Omental fat pad (tissue), 4 donors: Measurements from ENCODE around the gene ZFP64. TPM values are rescaled to one million over a fixed set of nuclear protein-coding genes. Genes with fewer than 3 reads are reported as not detected.
"Not testable (repeated sequence)": the region's sequence is repeated elsewhere in the genome, so short reads cannot be mapped to it uniquely, and the experiment has no call there.

ENCODE experiments used
- ATAC-seq: fragments of 150-250 bp; one replicate; pipeline ENCODE4 v1.9.1; 2016; ENCODE audit warnings: mild to moderate bottlenecking, moderate library complexity; ENCODE audit not compliant: low FRiP score
- DNase-seq: peaks from one replicate; pipeline ENCODE4 v3.0.0-alpha.2; 2019; ENCODE audit warnings: low spot score
- CTCF ChIP-seq, 3 donors: fragments of 450-650 bp; IDR thresholded peaks; one replicate each; pipeline ENCODE4 v1.5.1; 2016 to 2017; ENCODE audit warnings: antibody characterized with exemption in 3 of 3, mild to moderate bottlenecking in 3 of 3, moderate library complexity in 2 of 3
- total RNA-seq, 4 donors: library from RNA; depleted of rRNA; stranded (reverse); fragments of >200 nt; gene quantifications; one replicate each; pipeline ENCODE4 v1.1.0, GENCODE V29; 2016

Gene ZFP64
- total RNA-seq, 4 donors from 2014 or later: 7.1 to 9.3 (median 9.3) TPM

GRCh38 chr20:52150440-52151258, 40.9 kb downstream of the ZFP64 start:
- TF ChIP-seq CTCF (IDR thresholded peaks at IDR 0.05): peak in 1 of 3 donors; percentile 30
- ATAC-seq (no peak), DNase-seq (no peak)

- no peak for ATAC-seq
- no peak for TF ChIP-seq CTCF (IDR thresholded peaks at IDR 0.05)
- DNase-seq: no peak
Observed at GRCh38 chr20:52145587-52145986, 46.0 kb downstream of the ZFP64 start.

- no peak for ATAC-seq
- no peak for TF ChIP-seq CTCF (IDR thresholded peaks at IDR 0.05)
- no peak for DNase-seq
Observed at GRCh38 chr20:52143277-52143676, 48.3 kb downstream of the ZFP64 start.

- DNase-seq (no peak), ATAC-seq (no peak)
- no peak for TF ChIP-seq CTCF (IDR thresholded peaks at IDR 0.05)
Observed at GRCh38 chr20:52142757-52143156, 48.8 kb downstream of the ZFP64 start.

GRCh38 chr20:52139986-52140385, 51.6 kb downstream of the ZFP64 start:
- ATAC-seq (no peak), DNase-seq (no peak)
- no peak for TF ChIP-seq CTCF (IDR thresholded peaks at IDR 0.05)

GRCh38 chr20:52137850-52138249, 53.7 kb downstream of the ZFP64 start:
- no peak for TF ChIP-seq CTCF (IDR thresholded peaks at IDR 0.05)
- no peak for ATAC-seq
- no peak for DNase-seq

- not testable (repeated sequence) for ATAC-seq
Observed at GRCh38 chr20:52133714-52134113, 57.9 kb downstream of the ZFP64 start.

More at GRCh38 chr20:52133714-52134113, 57.9 kb downstream of the ZFP64 start:
- not testable (repeated sequence) for DNase-seq
